ENCODE data around the gene ACAA2. TPM values are rescaled to one million over a fixed set of nuclear protein-coding genes. Genes with fewer than 3 reads are reported as not detected.
A peak's percentile ranks its signal among the peaks of the same experiment; 100 is the strongest.

ACAA2 gene
- total RNA-seq, 1 experiment from 2014 or later = 33.7 TPM

- DNase-seq = peak in 1 of 2 experiments; percentile 50
- BruUV-seq (replicated peaks) = no TSS peak
- TF ChIP-seq CTCF (conservative IDR thresholded peaks at IDR 0.05) (no peak), EZH2 (IDR thresholded peaks at IDR 0.05; ENCODE audit: low read depth) (no peak)
- Histone ChIP-seq H4K20me1 (ENCODE audit: insufficient read depth) (no peaks in the 10 kb centered on the region), H3K79me2 (ENCODE audit: low read depth) (no peaks in the 10 kb centered on the region), H3K4me2 (no peak overlapping the region), H3F3A (ENCODE audit: insufficient read depth, low read depth) (0 out of 2 replicates have a peak, but pooled peaks cover 11% of the 10 kb centered on the region), H3K4me3 (no peak overlapping the region), H3K36me3 (ENCODE audit: low read depth) (no peaks in the 10 kb centered on the region), H3K9me2 (ENCODE audit: insufficient read depth) (no peaks in the 10 kb centered on the region), H3K27ac (no peak overlapping the region), H3K9me3 (ENCODE audit: insufficient read depth, low read depth) (no peaks in the 10 kb centered on the region), H3K4me1 (replicated peaks; ENCODE audit: insufficient read depth) (peaks cover 20% of the 10 kb centered on the region), H3K27me3 (ENCODE audit: insufficient read depth, low read depth) (no peaks in the 10 kb centered on the region), H2AFZ (no peak overlapping the region)
- POLR2A ChIA-PET (ENCODE audit: unreplicated experiment) = no interaction called here
- CTCF ChIA-PET = no interaction called here
- intact Hi-C loops (cut with micrococcal nuclease; ENCODE audit: unreplicated experiment) = no loop called here
Observed at GRCh38 chr18:49854681-49855080, 41.3 kb upstream of the ACAA2 start.

- Histone ChIP-seq H3K27me3 (ENCODE audit: insufficient read depth, low read depth) (no peaks in the 10 kb centered on the region), H3K4me2 (no peak overlapping the region), H3K9me3 (ENCODE audit: insufficient read depth, low read depth) (no peaks in the 10 kb centered on the region), H3K36me3 (ENCODE audit: low read depth) (no peaks in the 10 kb centered on the region), H3K4me3 (no peak overlapping the region), H3K4me1 (replicated peaks; ENCODE audit: insufficient read depth) (peaks cover 28% of the 10 kb centered on the region), H4K20me1 (ENCODE audit: insufficient read depth) (no peaks in the 10 kb centered on the region), H3K9me2 (ENCODE audit: insufficient read depth) (no peaks in the 10 kb centered on the region), H3F3A (ENCODE audit: insufficient read depth, low read depth) (peaks cover 23% of the 10 kb centered on the region), H3K79me2 (ENCODE audit: low read depth) (no peaks in the 10 kb centered on the region), H3K27ac (no peak overlapping the region), H2AFZ (no peak overlapping the region)
- ChIA-PET CTCF (no interaction called here), POLR2A (ENCODE audit: unreplicated experiment) (no interaction called here)
- no peak for DNase-seq
- intact Hi-C loops (cut with micrococcal nuclease; ENCODE audit: unreplicated experiment) = no loop called here
- BruUV-seq (replicated peaks) = no TSS peak
- no peak for TF ChIP-seq CTCF (conservative IDR thresholded peaks at IDR 0.05)
Observed at GRCh38 chr18:49853436-49853835, 40.1 kb upstream of the ACAA2 start.

- intact Hi-C loops (cut with micrococcal nuclease; ENCODE audit: unreplicated experiment) = no loop called here
- no TSS peak for BruUV-seq (replicated peaks)
- no peak for DNase-seq
- TF ChIP-seq EZH2 (IDR thresholded peaks at IDR 0.05; ENCODE audit: low read depth) (no peak), CTCF (conservative IDR thresholded peaks at IDR 0.05) (no peak)
- ChIA-PET CTCF (no interaction called here), POLR2A (ENCODE audit: unreplicated experiment) (no interaction called here)
- peaks cover 30% of the 10 kb centered on the region for H3K4me1 ChIP-seq (replicated peaks; ENCODE audit: insufficient read depth)
- no peaks in the 10 kb centered on the region for H3K79me2 ChIP-seq (ENCODE audit: low read depth)
- no peaks in the 10 kb centered on the region for H3K27me3 ChIP-seq (ENCODE audit: insufficient read depth, low read depth)
- H3K9me2 ChIP-seq (ENCODE audit: insufficient read depth) = no peaks in the 10 kb centered on the region
- H3K4me2 ChIP-seq = no peak overlapping the region
- H3K9me3 ChIP-seq (ENCODE audit: insufficient read depth, low read depth) = no peaks in the 10 kb centered on the region
- H4K20me1 ChIP-seq (ENCODE audit: insufficient read depth) = no peaks in the 10 kb centered on the region
- H3F3A ChIP-seq (ENCODE audit: insufficient read depth, low read depth) = peaks cover 26% of the 10 kb centered on the region
- H3K27ac ChIP-seq = no peak overlapping the region
- no peak overlapping the region for H2AFZ ChIP-seq
- no peak overlapping the region for H3K4me3 ChIP-seq
- no peaks in the 10 kb centered on the region for H3K36me3 ChIP-seq (ENCODE audit: low read depth)
Observed at GRCh38 chr18:49853011-49853410, 39.7 kb upstream of the ACAA2 start.

All from PC-9 (cell line).